ENCODE results near the gene TRABD2B. TPM values are rescaled to one million over a fixed set of nuclear protein-coding genes. Genes with fewer than 3 reads are reported as not detected.

TRABD2B gene
- total RNA-seq, 4 donors from 2014 or later, result 0.16 to 1.5 (median 0.55) TPM

GRCh38 chr1:47875831-47876586, 121.2 kb downstream of the TRABD2B start:
- no peak for TF ChIP-seq CTCF (IDR thresholded peaks at IDR 0.05; ENCODE audit: low read depth)

- no peak for TF ChIP-seq CTCF (IDR thresholded peaks at IDR 0.05; ENCODE audit: low read depth)
Observed at GRCh38 chr1:47875036-47875435, 122.1 kb downstream of the TRABD2B start.

- no peak for TF ChIP-seq CTCF (IDR thresholded peaks at IDR 0.05; ENCODE audit: low read depth)
Observed at GRCh38 chr1:47873337-47873736, 123.8 kb downstream of the TRABD2B start.

- TF ChIP-seq CTCF (IDR thresholded peaks at IDR 0.05; ENCODE audit: low read depth), result no peak
Observed at GRCh38 chr1:47872886-47873285, 124.3 kb downstream of the TRABD2B start.

- no peak for TF ChIP-seq CTCF (IDR thresholded peaks at IDR 0.05; ENCODE audit: low read depth)
Observed at GRCh38 chr1:47871799-47872353, 125.3 kb downstream of the TRABD2B start.

- TF ChIP-seq CTCF (IDR thresholded peaks at IDR 0.05; ENCODE audit: low read depth), result no peak
Observed at GRCh38 chr1:47870946-47871676, 126.1 kb downstream of the TRABD2B start.

- no peak for TF ChIP-seq CTCF (IDR thresholded peaks at IDR 0.05; ENCODE audit: low read depth)
Observed at GRCh38 chr1:47870480-47870879, 126.7 kb downstream of the TRABD2B start.
